Measurements from ENCODE around the gene KCNT1.

DNA sequence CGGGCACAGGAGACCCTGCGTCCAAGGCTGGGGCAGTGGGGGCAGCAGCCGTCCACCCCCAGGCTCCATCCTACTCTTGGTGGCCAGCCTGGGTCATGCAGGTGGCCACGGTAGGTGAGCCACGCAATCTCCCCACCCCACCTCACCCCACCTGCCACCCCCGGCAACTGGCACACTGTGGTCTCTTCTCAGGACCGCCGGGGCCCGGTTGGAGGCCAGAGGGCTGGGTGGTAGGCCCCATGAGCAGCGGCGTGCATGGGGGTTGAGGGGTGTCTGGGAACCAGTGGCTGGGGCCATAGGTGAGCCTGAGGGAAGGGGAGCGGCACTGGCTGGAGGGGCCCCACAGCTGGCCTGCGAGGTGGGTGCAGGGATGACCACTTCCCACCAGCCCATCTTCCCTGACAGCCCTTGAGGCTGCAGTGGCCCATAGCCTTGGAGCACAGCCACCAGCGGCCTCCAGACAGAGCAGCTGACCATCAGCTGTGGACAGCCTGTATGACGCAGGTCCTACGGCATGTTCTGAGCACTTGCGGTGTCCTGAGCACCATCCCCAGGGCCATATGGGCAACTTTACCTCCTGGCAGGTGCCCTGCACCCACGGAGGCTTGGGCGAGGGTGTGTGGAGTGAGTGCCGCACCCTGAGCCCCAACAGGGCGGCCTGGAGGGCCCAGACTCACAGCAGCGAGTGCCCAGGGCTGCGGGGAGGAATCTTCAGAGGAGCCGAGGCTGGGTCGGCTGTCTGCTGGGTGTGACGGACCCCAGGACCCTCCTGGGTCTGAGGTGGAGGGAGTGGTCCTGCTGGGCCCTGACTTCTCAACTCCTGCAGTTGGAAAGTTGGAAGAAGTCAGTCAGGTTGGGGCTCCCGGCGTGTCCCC lies 47.4 kb downstream of the KCNT1 start:
- TF ChIP-seq, protein P1, sequence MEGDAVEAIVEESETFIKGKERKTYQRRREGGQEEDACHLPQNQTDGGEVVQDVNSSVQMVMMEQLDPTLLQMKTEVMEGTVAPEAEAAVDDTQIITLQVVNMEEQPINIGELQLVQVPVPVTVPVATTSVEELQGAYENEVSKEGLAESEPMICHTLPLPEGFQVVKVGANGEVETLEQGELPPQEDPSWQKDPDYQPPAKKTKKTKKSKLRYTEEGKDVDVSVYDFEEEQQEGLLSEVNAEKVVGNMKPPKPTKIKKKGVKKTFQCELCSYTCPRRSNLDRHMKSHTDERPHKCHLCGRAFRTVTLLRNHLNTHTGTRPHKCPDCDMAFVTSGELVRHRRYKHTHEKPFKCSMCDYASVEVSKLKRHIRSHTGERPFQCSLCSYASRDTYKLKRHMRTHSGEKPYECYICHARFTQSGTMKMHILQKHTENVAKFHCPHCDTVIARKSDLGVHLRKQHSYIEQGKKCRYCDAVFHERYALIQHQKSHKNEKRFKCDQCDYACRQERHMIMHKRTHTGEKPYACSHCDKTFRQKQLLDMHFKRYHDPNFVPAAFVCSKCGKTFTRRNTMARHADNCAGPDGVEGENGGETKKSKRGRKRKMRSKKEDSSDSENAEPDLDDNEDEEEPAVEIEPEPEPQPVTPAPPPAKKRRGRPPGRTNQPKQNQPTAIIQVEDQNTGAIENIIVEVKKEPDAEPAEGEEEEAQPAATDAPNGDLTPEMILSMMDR (IDR thresholded peaks at IDR 0.05): no peak
- TF ChIP-seq POLR2A (IDR thresholded peaks at IDR 0.05; ENCODE audit: low read depth) (no peak), EP300 (IDR thresholded peaks at IDR 0.05) (no peak)
